Suppressor macrophage treated with lipopolysaccharide for 1 hour (primary cell): ENCODE measurements around the gene IQSEC1.

Experiments
- DNase-seq, 3 donors: peaks; one replicate each; pipeline ENCODE4 v3.0.0-alpha.2; 2020 to 2022

IQSEC1 gene

DNA sequence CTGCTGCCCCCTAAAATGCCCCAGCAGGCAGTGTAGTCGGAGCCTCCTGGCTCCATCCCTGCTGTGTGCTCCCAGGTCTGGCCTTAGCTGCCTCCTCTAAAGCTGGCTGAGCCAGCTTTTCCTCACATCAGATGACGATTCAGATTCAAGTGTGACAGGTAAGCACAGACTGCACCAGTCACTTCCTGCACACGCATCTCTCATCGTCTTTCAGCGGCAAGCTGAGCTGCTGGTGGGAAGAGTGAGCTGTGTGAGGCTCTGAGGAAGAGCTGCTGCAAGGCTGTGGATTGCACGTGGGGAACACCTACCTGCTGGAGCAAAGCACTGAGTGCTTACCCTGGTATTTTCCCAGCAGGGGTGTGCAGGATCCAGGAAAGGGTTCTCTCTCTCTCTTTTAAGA is 143.4 kb downstream of the IQSEC1 start:
- DNase-seq: no peak

DNA sequence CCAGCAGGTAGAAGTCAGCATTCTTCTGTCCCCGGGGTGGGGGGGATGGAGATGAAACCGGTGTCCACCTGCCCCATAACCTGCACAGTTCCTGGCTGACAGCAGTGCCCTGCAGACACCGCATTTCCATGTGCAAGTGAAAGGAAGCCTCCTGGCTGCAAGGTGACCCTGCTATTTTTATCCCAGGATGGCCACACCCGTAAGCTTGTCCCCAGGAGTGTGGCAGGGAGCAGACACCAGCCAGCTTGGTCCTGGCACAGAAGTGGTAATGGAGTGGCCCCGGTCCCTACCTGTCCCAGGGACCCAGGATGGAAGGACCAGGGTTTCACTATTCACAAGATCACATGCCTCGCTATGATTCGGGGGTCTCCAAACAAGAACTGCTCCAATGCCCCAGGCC is 146.6 kb downstream of the IQSEC1 start:
- no peak for DNase-seq

DNA sequence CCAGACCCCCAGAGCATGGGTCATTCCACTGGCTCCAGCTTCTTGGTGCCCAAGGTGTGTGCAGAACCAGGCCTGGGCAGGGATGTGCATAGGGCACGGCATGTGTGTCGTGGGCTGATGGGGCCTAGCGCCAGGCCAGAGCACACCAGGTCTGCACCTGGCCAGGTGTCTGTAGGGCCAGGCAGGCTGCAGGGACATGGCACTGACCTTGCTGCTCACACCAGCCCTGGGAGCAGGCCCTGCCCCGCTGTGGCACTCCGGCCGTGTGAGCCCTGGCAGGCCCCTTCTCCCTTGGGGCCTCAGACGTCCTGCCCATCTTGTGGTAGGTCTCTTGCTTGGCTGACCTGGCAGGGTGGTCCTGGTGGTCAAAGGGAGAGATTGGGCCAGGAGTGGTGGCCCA is 147.6 kb downstream of the IQSEC1 start:
- no peak for DNase-seq

DNA sequence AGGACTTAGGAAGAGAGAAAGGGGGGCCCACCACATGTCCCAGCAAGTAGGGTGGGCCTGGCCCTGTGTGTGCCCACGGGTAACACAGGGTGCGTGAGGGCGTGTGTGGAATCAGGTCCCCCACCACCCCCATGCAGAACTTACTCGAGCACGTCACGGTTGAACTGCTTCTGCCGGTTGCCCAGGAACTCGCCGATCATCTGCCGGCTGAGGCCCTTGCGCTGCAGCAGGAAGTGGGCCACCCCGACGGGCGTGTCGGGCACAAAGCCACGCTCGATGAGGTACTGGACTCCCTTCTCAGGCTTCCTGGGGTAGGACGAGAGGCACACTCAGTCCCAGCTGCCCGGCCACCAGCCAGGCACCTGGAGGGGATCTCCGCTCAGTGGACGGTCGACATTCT is 148.8 kb downstream of the IQSEC1 start:
- DNase-seq: no peak

DNA sequence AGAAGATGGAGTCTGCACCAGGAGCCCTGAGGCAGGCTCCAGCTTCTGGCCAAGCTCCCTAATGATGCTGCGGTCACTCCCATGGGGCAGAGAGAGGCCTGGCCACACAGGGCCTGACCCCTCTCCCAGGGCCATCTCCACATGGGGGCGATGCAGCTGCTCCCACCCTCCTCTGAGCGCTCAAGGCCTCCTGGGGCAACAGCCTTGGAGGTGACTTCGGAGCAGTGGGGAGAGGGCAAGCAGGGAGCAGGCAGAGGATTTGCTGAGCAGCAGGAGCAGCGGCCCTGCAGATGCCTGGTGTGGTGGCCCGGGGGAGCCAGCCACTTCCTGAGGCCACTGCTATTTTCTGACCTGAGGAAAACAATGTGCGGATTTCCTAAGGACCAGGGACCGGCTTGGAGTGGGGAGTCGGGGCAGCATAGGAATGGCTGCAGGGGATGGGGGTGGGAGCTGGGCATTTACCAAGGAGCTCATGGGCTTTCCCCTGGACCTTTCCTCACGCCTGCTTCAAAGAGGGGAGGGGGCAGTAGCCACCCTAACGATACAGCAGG is 150.3 kb downstream of the IQSEC1 start:
- no peak for DNase-seq

DNA sequence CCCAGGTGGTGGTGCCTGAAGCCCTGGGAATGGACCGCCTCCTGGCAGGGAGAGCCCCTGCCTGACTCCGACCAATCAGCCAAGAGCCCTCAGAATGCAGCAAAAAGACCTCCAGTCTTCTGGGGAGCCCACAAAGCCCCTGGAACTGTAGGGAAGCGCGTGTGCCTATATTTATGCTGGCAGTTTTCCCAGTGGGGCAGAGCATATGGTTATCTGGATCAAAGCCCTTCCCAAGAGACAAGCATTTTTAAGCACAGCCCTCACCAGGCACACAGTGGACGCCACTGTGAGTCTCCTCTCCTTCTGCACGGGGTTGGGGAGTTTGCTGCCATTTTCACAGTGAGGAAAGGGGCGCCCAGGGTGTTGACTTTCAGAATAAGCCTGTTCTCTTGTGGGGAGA is 150.9 kb downstream of the IQSEC1 start:
- DNase-seq: no peak

DNA sequence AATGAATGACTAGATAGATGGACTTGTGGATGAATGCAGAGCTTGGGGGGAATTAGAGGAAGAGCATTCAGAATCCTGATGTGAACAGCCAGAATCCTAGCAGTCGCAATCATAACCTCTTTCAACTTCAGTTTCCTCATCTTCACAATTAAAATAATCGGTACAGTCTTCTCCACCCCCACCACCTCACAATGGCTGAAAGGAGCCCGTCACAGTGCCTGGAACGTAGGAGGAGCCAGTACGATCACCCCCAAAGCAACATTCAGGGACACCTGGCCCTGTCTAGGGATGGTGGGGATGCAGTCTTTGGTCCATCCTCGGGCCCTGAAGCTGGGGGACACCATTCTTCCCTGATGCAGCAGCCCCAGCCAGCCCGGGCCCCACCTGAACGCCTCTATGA is 151.5 kb downstream of the IQSEC1 start:
- no peak for DNase-seq

DNA sequence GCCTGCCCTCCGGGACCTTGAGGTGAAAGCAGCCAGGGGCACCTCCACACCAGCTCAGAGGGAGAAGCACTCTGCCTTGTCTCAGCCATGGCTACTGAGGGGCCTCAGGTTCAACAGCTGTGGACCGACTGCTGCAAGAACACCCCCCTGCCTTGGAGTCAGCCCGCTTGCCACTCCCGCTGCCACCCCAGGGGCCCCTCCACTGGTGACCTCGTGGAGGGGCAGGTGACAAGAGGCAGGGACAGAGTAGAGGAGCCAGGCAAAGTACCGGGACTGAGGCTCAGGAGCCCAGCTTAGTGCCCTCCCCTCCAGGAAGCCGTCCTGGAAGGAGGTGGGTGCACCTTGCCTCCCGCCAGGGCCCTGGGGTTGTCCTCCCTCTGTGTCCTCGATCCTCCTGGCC is 152.3 kb downstream of the IQSEC1 start:
- no peak for DNase-seq

DNA sequence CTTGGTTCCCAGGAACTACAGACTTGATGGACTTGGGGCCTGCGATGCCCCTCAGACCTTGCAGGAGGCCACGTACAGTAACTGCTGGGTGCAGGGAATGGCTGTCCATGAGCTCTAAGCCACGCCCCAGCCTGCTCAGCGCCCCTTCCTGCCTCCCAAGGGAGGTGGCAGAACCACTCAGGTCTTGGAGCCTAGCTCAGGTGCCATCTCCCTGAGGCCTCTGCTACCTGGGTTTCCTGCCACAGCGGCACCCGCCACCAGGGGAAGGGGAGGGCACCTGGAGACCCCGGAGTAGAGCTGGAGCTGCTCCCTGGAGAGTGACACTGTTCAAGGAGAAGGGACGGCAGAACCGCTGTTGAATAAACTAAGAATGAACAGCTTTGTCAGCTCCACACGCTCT is 154.0 kb downstream of the IQSEC1 start:
- DNase-seq: no peak

DNA sequence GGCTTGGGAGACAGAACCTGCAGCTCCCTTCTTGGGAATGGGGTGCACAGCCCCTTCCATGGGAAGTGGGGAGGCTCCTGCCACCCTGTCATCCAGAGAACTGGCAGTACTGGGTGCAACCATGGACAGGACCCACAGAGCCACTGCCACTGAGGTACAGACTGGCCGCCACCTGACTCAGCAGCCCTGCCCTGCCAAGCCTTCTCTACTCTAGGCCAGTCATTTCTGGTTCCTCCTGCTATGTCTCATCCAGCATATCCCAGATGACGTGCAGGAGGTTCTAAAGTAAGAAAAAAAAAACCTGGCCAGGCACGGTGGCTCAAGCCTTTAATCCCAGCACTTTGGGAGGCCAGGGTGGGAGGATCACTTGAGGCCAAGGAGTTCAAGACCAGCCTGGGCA is 155.0 kb downstream of the IQSEC1 start:
- DNase-seq: no peak

DNA sequence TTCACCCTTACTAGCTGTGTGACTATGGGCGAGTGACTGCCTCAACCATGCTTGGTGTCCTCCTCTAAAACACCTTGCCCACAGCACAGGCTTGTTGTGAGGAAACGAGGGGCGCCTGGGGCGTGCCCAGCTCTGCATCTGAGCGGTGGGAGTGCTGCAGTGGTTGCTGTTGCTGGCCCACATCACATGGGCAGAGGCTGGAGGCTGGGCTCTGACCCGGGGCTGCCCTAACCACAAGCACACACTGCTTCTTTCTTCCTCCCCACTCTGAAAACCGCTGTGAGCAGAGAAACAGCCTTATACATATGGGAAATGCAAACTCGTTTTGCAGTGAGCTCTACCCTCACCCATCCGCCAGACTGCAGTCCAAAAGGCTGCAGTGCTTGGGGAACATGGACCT is 157.1 kb downstream of the IQSEC1 start:
- no peak for DNase-seq

DNA sequence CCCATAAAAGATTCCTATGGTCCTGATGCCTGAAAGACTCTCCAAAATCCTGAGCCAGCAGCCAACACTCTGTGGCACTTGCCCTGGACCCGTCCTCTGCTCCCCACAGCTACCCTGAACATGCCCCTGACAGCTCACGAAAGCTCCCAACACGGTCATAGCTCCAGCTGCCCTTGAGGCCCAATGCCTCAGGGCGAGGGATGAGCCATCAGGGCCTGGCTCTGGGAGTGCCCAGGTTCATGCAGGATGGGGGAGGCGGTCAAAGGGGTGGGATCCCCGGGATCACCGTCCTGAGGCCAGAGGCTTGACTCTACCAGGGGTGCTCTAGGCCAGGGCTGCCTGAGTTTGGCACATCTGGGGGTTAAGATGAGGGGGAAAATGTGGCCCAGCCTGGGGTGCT is 159.1 kb downstream of the IQSEC1 start:
- DNase-seq: no peak

DNA sequence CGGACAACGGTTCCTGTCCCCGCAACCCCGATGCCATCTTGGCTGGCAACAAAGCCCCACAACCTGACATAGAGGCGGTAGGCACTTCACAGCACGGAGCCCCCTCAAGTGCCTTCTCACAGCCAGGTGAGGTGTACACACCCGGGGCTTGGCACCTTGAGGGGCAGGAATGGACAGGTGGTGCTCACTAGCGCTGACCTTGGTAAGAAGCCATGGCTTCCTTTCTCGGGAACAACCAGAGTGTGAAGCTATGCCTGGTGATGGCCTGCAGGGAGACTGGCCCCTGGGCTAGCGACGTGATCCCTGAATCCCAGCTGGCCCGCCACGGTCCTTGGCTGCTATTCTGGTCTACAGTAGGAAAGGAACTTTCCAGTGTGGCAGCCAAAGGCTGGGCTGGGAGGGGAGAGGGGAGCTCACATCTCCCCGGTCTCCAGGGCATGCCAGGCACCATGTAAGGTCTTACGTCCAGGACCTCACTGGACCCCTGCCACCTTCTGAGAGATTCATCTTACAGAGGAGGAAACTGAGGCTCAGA is 161.3 kb downstream of the IQSEC1 start:
- DNase-seq: no peak

DNA sequence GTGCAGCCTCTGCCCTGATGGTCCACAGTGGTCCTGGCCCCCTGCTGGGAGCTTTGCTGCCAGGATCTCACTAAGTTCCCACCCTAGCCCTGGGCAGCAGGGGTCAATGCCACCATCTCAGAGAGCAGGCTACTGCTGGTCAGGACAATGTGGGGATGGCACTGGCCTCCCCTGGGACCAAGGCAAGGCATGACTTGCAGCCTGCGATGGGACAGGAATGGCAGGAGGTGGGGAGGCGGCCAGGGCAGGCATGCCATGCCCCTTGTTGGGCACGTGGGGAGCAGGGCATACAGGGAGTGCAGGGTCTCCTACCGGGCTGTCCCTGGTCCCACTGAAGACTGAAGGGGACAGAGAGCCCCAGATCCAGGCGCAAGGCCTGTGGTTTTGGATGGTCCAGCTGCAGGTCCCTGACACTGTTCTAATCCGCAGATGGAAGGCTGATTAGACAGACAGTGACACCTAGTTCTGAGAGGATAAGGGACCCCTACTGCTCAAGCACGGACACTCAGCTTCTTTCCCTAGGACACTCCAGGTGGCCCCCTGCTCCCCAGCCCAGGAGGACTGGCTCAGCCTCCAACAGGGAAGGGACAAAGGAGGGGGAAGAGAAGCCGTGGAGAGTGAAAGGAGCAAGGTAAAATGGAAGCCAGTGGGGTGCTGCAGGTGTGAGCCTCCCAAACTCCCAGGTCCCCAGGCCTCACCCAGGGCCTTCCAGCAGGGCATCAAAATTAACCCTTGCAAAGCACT is 162.7 kb downstream of the IQSEC1 start:
- DNase-seq: no peak

DNA sequence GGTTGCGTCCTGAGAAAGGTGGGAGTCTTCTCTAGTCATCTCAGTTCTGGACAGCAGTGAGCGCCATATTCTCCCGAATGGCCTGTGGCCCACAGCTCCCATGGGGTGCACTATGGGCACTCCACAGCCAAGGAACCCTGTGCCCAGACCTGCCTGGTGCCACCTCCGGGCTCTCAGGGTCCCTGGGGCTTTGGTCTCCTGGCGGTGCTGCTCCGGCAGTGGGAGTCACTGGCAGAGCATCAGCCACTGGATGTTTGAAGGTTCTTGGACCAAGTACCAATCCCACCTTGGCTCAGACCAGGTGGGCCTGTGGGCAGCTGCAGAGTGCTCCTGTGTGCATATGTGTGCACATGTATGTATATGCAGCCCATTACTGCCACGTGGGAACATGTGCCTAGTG is 163.5 kb downstream of the IQSEC1 start:
- no peak for DNase-seq

DNA sequence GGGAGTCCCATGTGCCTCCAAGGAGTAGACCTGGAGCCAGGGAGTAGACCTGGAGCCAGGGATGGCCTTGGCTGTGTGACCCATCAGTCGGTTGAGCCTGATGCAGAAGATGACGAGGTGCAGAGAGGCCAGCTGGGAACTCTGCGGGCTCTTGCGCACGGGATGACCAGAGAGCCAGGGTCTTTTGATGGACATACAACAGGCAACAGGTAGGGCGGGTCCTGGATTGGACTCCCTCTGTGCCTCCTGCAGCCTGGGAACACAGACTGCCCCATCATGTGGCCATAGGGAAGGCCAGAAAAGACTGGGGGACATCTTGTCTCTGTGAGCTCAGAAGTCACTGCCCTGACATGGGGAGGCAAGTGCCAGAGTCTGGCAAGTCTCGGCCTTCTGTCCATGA is 164.4 kb downstream of the IQSEC1 start:
- DNase-seq: no peak

DNA sequence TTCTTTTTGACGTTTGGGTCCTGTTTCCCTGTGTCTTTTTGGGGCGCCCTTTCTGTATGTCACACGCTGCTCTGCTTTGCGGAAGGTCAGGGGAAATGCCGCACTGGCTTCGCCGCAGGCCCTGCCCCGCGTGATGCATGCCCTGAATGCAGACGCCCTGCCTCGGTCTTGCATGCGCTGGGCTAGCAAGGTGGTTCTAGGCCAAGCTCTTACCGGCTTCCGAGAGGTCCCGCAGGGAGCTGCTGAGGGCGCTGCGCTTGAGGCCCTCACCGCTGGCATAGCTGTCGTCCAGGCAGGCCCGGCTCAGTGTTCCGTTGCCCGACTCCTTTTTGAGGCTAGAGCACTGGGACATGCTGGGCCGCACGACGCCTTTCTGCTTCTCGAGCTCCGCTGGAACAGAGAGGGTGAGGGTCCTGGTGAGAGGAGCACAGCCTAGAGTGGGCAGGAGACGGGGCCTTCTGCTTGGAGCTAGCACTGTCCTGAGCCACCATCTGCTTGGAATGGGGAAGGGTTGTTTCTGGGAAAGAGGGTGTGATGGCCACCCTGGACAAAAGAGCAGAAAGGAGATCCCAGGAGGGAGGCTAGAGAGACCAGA is 165.0 kb downstream of the IQSEC1 start:
- DNase-seq: no peak

DNA sequence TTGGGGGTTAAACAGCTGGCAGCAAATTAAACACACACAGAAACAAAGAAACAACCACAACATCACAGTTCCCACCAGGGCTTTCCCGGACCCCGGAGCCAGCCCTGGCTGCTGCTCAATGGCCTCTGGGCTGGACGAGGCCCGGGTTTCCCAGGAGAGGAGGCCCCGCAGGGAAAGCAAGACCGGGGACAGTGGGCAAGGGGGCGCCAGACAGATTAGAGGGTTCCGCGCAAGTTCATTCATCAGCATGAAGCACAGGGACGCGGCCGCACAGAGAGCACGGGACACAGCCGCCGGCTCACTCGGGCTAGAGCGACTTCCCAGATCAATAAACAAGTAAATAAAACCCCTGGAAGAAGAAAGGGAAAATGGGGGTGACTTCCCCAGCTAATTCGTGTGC is 165.5 kb downstream of the IQSEC1 start:
- DNase-seq: no peak

DNA sequence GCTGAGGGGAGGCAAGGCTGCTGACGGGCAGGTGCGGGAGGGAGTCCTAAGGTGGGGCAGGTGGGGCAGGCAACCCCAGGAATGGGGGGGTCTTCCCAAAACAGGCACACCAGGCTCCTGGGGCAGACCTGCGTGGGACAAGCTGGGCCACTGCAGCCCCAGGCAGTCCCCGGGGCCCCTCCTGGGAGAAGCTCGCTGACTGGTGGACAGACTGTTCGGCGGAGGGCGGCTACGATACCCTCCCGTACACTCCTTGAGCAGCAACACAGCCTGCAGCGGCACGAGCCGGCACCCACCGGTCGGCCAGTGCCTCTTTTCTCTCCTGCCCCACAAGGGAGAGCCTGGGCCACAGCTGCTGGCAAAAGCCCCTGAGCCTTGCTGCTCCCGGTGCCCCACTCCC is 165.9 kb downstream of the IQSEC1 start:
- DNase-seq: no peak

DNA sequence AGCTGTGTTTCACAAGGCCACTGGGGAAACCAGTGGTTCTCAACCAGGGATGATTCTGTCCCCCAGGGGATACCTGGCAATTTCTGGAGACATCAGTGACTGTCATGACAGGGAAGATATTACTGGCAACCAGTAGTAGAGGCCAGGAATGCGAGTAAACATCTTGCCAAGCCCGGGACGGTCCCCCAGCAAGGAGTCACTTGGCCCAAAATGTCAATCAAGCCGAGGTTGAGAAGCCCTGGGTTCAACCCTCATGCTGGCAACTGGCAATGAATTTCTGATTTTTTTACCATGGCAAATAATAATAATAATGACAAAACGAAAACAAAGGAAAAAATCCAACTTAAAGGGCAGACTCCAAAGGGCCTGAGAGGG is 166.3 kb downstream of the IQSEC1 start:
- no peak for DNase-seq

DNA sequence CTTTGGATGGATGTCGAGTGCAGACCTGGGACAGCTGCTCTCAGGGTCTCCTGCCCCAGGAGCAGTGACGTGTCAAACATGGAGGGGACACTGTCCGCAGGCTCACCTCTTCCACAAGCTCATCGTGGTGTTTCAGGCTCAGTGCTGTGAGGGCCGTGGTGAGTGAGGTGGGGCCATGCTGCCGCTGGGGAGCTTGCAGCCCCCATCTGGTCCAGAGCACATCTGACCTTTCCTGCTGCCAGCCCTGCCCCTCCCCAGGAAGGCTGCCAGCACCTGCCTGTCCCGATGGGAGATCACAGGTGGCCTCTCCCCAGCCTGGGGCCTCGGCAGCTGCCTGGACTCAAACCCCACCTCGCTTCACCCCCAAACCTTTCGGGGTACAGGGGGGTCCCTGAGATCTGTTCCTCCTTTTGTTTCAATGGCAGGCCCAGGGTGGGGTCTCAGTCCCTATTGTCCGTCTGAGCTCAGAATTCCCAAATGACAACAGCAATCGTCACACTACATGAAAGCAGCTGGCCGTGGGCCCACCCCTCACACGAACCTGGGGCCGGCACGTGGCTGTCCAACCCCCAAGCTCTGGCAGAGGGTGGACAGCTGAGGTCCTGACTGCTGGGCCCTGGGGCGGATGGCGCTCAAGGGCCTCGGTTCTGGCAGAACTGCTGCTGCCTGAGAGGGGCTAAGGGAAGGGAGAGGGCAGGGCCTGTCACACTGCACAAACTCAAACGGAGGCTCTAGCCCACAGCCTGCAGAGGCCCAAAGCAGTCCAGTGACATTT is 166.9 kb downstream of the IQSEC1 start:
- no peak for DNase-seq

DNA sequence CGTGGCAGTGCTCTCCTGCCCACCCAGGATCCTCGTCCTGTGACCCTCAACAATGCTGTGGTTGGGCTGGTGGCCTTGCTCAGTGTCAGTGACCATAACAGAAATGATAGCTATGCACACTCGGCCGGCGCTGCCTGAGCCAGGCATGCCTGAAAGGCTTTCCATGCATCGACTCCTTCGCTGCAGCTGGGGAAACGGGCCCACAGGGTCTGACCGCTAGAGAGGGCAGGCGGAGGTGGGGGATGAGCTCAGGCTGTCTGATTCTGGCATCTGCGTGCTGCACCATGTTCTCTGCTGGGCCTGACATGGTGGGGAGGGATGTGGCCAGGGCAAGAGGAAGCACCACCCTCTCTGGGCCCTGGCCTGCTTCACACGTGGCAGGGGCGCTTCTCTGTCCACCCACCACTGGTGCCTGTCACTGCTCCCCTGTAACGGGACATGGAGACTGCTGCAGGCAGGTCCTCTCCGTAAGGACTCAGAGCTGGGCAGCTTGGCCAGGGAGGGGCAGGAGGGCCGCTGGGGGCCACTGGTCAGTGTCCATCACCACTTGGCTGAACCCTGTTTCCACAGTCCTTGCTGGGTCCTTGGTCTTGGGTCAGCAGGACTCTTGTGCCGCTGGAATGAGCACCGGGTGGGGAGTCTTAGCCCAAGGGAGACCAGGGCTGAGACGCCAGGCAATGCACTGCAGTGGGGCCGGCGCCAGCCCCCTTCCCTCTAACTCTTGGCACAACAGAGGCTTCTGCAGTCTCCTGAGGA is 167.7 kb downstream of the IQSEC1 start:
- DNase-seq: no peak

DNA sequence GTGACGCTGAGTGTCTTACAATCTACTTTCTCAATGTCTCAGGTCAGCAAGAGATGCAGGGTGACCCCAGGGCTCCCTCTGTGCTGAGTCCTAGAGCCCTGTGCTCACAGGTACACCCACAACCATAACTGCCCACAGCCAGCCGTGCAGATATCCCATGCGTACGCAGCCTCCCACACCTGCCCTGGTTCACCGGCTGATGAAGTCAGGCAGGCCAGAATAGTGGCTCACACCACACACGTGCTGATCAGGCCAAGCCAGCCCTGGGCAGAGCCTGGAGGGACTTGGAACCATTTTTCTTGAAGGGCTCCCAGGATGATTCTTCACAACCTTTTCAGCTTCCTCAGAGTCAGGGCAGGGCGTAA is 168.3 kb downstream of the IQSEC1 start:
- no peak for DNase-seq
